ENCODE data around the gene IL4I1.
"Not testable (repeated sequence)": the region's sequence is repeated elsewhere in the genome, so short reads cannot be mapped to it uniquely, and the experiment has no call there.

IL4I1 gene, protein sequence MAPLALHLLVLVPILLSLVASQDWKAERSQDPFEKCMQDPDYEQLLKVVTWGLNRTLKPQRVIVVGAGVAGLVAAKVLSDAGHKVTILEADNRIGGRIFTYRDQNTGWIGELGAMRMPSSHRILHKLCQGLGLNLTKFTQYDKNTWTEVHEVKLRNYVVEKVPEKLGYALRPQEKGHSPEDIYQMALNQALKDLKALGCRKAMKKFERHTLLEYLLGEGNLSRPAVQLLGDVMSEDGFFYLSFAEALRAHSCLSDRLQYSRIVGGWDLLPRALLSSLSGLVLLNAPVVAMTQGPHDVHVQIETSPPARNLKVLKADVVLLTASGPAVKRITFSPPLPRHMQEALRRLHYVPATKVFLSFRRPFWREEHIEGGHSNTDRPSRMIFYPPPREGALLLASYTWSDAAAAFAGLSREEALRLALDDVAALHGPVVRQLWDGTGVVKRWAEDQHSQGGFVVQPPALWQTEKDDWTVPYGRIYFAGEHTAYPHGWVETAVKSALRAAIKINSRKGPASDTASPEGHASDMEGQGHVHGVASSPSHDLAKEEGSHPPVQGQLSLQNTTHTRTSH

DNA sequence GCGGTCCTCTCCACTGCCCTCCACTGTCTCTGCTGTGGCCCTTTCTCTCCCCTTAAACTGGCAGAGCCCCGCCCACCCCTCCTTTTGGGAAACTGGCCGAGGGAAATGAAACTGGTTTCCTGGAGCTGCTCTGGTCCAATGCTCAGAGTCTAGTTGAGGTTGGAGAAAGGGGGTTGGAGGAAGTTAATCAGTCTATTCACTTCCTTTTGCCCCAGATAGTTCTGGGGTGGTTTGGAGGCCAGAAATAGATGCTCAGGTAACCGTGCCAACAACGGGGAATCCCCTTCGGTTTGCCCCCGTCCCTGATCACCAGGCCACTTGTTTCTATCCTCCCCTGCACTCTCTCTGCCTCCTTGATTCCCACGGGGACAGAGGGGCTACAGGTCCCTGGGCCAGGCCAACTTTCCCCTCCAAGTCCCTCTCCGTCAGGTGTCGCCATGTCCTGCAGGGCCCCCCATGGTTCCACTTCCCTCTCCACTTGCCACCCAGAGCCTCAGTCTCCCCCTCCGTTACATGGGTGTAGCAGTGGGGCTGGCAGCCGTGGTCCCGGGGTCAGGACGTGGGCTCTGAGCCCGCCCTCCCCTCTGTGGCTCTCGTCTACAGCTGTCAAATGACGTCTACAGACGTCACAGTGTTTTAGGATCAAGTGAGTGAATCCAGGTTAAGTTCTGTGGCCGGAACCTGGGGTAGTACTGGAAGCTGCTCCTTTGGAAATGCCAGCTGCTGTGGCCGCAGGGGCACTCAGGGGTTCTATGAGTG, at the start of gene IL4I1:
Gene IL4I1 (minus strand): TSS at position 25 of the 759 bp plus-strand sequence. CDS start 727 bp downstream, outside the sequence.
- no peak for DNase-seq (ENCODE audit: low read depth)

DNA sequence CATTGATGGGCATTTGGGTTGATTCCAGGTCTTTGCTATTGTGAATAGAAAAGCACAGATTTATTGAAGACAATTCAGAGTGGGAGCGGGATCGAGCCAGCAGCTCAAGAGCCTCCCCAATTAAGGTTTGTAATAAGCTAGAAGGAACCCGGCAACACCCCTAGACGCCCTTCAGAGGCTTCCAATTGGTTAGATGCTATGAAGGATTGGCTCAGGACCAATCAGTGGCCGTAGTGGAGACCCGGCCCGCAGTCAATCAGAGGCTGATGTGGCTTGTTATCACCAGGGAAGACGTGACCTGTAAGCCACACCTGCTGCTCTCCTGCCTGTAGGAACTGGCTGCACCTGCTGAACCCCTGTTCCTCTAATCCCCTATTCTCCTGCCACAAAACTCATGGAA, 49.7 kb upstream of the IL4I1 start:
- no peak for DNase-seq (ENCODE audit: low read depth)

DNA sequence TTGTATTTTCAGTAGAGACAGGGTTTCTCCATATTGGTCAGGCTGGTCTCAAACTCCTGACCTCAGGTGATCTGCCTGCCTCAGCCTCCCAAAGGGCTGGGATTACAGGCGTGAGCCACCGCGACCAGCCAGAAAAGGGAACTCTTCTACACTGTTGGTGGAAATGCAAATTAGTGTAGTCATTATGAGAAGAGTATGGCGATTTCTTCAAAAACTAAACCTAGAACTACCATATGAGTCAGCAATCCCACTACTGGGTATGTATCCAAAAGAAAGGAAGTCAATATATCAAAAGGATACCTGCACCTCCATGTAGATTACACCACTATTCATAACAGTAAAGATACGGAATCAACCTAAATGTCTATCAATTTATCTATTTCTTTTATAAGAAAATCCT, 47.9 kb upstream of the IL4I1 start:
- not testable (repeated sequence) for DNase-seq (ENCODE audit: low read depth)

DNA sequence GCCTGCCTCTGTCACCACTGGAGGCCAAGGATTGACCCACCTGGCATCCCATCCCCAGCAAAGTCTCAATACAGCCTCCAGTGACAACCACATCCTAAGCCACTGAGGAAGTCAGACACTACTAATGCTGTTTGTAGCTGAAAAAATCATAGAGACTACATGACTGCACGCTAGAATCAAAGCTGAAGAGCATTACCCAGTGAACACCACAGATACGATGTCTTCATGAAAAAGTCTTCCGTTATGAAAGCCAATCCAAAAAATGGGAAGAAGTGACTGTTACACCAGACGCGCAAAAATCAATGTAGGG, 43.8 kb upstream of the IL4I1 start:
- DNase-seq (ENCODE audit: low read depth) = no peak

DNA sequence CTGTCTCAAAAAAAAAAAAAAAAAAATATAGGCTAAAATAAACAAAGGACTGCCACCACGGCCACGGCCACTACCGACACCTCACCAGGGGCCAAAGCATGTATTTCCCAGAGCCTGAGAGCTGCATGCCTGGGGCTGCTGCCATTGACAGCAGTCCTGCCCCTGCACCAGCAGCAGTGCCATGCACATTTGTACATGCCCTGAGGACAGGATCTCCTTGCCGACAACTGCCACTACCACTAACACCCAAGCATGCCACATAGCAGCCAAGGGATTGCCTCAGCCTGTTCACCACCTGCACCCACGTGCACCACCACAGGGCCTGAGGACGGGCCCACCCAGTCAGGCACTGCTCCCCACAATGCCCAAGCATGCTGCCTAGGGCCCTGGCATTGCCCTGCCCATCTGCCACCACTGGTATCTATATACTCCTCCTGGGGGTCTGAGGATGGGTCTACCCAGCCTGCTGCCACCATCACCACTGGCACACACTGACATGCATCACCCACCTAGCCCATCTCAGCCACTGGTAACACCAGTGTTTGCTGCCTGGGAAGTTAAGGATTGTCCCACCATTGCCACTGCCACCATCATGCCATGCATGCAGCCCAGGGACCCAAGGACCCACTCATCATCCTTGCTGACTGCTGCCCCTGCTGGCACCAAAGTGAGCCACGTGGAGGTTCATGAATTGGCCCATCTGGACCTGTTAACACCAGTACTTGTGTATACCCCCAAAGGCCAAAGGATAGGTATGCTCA, 43.2 kb upstream of the IL4I1 start:
- DNase-seq (ENCODE audit: low read depth) = no peak

DNA sequence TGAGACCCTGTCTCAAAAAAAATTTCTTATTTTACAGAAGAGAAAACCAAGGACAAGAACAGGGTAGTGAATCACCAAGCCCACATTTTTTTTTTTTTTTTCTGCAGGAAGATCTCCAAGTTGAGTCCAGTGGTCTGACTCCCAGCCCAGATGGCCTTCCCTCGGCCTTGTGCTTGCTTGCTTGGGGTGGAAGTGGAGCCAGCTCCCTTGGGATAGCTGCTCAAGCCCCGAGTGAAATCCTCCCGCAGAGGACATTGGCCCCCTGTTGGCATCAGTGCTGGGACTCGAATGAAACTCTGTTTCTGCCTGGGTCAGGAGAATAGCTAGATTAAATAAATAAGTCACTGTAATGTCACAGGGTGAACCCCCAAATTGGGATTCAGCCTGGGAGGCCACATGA, 42.0 kb upstream of the IL4I1 start:
- no peak for DNase-seq (ENCODE audit: low read depth)

DNA sequence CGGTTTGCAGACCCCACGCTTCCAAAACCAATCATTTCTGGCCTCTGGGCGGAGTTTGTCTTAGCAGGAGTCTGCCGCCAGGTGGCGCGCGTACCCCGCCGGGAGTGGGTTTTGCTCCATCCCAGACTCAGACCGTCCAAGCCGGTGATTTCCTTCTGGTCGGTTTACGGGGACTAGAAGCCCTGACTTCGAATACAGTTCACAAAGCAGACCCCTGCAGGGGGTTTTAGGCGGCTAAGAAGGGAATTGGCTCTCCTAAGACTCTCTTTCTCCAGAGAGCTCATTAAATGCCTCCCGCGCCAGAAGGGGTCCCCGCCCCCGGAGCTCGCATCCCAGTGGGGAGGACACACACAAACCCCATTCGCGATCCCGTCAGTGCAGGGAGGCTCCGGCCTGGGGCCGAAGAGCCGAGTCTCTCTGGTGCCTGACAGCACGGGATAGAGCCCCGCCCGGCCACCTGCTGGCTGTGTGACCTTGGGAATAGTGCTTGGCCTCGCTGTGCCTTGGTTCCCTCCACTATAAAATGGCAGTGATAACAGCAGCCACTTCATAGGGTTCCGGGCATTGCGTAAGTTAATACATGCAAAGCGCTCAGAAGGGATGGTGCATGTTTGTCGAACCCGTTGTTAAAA, 41.2 kb upstream of the IL4I1 start:
- DNase-seq (ENCODE audit: low read depth) = no peak

DNA sequence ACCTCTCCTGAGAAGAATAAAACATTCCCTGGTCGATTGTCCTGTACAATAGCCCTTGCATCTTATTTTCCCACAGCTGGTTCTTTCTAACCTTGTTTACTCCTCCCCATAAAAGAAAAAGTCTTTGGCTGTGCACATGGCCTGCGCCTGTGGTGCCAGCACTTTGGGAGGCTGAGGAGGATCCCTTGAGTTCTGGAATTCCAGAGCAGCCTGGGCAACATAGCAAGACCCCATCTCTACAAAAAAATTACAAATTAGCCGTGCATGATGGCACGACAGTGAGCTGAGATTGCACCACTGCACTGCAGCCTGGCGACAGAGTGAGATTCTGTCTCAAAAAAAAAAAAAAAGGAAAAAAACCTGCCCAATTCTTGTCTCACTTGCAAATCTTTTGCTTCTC, 39.9 kb upstream of the IL4I1 start:
- no peak for DNase-seq (ENCODE audit: low read depth)

DNA sequence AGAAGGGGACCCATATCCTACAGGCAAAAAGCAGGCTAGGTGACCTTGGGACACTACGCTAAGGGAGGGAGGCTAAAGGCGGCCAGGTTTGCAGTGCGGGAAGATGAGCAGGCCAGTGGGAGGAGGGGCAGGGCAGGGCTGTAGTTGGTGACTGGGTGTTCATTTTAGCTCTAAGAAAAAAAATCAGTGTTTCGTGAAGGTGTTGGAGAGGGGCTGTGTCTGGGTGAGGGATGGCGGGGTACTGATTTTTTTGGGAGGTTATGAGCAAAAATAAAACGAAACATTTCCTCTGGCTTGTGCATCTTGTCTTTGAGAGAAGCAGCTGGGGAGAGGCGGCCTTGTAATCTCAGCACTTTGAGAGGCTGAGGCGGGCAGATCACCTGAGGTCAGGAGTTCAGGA, 37.0 kb upstream of the IL4I1 start:
- no peak for DNase-seq (ENCODE audit: low read depth)

DNA sequence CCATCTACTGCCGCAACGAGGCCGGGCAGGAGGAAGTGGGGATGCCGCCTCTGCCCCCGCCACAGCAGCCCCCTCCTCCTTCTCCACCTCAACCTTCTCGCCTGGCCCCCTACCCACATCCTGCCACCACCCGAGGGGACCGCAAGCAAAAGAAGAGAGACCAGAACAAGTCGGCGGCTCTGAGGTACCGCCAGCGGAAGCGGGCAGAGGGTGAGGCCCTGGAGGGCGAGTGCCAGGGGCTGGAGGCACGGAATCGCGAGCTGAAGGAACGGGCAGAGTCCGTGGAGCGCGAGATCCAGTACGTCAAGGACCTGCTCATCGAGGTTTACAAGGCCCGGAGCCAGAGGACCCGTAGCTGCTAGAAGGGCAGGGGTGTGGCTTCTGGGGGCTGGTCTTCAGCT, 36.0 kb upstream of the IL4I1 start:
- no peak for DNase-seq (ENCODE audit: low read depth)

DNA sequence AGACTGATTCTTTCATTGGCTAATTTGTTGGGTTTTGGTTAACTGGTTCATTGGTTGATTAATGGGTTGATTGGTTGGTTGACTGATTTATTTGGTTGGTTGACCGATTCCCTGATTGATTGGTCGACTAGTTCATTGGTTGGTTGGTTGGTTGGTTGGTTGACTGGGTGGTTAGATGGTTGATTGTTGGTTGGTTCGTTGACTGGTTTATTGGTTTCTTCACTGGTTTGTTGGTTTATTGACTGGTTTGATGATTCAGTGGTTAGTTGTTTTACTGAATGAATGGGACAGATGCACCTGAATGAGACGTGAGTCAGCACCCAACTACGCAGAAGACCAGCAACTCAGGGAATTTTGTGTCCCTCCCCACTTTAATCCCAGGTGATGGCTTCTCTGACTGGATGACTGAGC, 35.4 kb upstream of the IL4I1 start:
- DNase-seq (ENCODE audit: low read depth) = no peak

DNA sequence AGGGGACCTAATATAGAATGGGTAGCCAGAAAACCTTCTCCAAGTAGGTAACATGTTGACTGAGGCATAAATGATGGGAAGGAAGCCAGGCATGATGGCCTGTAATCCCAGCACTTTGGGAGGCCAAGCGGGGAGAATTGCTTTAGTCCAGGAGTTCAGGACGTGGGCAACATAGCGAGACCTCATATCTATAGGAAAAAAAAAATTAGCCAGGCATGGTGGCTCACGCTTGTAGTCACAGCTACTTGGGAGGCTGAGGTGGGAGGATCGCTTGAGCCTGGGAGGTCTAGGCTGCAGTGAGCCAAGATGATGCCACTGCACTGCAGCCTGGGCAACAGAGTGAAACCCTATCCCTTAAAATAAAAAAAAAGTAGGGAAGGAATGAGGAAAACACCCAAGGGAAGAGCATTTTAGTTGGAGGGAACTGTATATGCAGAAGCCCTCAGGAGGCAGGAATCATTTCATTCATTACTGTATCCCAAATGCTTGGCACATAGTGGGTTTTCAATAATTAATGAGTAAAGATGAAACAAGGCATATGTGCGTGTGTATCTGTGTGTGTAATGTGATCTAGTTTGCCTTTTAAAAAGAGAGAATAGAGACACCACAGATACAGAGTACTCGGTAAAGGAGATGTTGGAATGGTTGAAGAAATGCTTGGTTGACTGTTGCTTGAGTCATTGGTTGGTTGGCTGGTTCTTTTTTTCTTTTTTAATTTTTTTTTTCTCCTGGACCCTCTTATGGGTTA, 34.8 kb upstream of the IL4I1 start:
- DNase-seq (ENCODE audit: low read depth) = no peak

DNA sequence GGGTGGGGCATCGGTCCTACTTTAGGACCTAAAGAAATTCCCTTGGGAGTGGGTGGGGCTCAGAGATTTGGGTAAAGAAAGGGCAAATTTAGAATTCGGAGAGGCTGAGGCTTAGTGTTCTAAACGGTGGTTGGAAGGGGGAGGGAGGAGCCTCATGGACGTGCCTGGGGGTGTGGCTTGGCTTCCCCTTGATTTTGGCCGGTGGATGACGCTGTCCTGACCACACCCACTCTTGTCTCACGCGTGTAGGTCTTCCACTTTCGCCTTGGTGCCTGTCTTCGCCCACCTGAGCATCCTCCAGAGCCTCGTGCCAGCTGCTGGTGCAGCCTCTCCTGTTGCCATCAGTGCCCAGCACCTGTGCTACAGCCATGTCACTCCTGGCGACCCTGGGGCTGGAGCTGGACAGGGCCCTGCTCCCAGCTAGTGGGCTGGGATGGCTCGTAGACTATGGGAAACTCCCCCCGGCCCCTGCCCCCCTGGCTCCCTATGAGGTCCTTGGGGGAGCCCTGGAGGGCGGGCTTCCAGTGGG, 33.9 kb upstream of the IL4I1 start:
- no peak for DNase-seq (ENCODE audit: low read depth)

DNA sequence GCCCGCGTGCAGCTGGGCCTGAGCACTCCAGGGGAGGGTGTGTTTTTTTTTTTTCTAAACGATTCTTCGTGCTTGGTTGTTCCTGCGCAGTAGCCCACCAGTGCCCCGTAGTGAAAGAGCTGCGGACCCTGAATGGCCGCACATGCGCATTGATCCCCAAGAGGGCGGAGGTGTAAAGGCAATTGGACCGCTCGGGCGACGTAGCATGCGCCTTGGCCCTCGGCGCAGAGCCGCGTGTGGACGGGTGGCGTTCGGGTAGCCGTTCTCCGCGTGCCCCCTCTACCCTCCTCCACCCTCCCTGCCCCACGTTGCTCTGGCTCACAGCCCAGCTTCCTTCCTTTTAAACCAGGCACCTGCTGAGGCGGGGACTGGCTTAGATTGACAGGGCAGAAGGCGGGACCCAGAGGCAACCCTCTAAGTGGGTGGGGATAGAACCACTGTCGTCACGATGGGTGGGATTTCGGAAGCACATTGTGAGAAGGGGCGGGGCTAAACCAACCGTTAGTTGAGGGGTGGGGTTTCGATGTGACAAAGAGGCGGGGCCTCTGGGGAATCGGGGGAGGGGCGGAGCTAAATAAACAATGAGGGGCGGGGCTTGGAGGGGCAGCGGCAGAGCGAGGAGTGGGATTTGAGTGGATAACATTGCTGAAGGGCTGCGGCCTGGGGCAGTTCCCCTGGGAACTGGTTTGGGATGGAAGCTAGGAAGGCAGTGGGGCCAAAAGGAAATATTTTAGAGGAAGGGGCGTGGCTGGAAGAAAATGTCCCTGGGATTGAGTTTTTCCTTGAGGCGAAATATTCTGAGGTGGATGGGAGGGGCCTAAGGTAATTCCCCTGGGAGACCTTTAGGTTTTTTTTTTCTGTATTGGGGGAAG, 33.2 kb upstream of the IL4I1 start:
- DNase-seq (ENCODE audit: low read depth) = peak; percentile 94

DNA sequence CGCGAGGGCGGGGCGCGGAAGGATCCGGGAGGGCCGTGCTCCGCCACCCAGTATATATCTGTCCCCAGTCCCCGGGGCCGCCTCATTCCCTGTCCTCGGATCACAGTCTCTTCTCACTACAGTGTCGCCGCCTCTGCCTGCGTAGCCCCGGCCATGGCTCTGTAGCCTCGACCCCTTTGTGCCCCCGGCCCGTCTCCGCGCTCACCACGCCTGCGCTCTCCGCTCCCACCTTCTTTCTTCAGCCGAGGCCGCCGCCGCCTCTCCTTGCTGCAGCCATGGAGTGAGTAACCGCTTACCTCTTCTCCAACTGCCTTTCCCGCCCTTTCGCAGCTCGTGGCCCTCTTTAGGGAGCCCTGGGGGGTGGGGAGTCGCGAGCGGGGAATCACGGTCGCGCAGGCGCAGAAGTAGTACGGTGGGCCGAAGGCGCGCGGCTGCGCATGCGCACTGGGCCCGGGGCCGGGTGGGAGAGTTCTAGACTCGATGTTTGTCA, 32.5 kb upstream of the IL4I1 start, which contains the start of the genes ATF5 and NUP62:
Gene ATF5 (plus strand): TSS at position 85 of the 490 bp plus-strand sequence. CDS start 1,646 bp downstream, outside the sequence.
Gene NUP62 (minus strand): TSS at position 384 of the 490 bp plus-strand sequence. CDS start 19,697 bp downstream, outside the sequence.
- no peak for DNase-seq (ENCODE audit: low read depth)

DNA sequence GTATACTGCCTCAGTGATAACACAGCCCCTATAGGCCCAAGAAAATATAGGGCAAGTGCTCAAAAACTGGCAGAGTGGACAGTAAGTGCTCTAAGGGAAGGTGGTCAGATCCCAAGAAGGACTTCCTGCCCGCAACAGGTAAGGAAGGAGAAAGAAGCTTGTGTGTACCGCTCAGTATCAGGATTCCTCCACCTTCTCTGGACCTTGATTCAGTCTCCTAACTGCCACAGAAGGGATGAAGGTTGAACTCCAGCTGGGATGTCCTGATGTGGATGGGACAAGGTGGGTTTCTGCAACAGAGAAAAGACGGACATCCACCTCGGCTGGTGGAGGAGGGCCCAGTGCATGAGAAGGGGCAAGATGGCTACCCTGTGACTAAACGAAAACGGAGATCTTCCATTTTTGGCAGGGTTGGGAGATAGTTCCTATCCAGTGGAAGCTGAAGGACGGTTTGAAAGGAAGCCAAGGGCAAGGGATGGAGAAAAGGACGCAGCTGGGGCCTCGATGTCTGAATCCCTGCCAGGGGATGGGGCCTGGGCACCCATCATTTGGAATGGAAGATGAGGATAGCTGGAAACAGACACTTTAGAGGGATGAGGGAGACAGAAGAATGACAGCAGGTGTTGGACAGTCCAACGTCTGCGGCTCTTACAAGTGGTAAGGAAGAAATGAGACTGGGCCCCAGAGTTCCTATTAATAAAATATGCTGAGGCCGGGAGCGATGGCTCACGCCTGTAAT, 31.0 kb upstream of the IL4I1 start:
- no peak for DNase-seq (ENCODE audit: low read depth)

DNA sequence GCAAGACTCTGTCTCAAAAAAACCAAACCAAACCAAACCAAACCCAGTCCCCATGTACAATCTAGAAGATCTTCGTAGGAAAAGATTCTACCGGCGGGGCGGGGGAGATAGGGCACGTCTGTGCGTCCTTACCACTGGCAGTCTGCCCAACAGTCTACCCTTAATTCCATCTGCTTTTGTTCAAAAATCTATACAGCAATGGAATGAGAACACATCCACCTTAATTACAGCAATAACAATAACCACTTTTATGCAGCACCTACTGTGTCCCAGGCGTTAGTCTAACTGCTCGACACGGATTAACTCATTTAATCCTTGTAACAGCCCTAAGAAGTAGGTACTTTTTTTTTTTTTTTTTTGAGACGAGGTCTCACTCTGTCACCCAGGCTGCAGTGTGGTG, 29.8 kb upstream of the IL4I1 start:
- DNase-seq (ENCODE audit: low read depth) = no peak

DNA sequence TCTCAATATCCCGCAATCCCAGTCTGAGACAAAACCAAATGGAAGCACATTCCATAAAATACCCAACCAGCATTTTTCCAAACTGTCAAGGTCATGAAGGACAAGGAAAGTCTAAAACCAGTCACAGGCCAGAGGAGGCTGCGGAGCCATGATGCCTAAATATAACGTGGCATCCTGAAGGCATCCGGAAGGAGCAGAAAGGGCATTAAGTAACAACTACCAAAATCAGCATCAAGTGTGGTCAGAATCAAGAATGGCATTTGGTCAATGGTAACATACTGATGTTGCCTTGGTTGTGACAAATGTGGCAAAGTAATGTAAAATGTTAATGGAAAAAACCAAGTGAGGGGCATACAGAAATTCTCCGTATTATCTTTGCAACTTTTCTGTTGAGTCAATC, 28.8 kb upstream of the IL4I1 start:
- DNase-seq (ENCODE audit: low read depth) = no peak

DNA sequence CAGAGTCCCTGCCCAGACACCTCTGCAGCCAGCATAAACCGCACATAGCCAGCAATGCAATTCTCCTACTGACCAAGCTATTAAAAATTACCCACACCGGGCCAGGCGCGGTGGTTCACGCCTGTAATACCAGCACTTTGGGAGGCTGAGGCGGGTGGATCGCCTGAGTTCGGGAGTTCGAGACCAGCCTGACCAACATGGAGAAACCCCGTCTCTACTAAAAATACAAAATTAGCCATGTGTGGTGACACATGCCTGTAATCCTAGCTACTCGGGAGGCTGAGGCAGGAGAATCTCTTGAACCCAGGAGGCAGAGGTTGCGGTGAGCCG, 28.2 kb upstream of the IL4I1 start:
- not testable (repeated sequence) for DNase-seq (ENCODE audit: low read depth)

Measured in non-pigmented ciliary epithelial cell (primary cell).